GM12878 (cell line): Measurements from ENCODE around the gene REL.

Source experiments
- GABPA ChIP-seq: IDR thresholded peaks from 2 replicates; pipeline ENCODE4 v1.6.1; 2014; ENCODE audit warnings: antibody characterized with exemption, low read depth, mild to moderate bottlenecking, inconsistent platforms
- RELB ChIP-seq: fragments of 450-650 bp; IDR thresholded peaks from 2 replicates; pipeline ENCODE4 v1.6.1; 2017; ENCODE audit warnings: low read depth, mild to moderate bottlenecking, moderate library complexity
- SREBF1 ChIP-seq: IDR thresholded peaks from 2 replicates; pipeline ENCODE4 v1.6.1; 2012; ENCODE audit warnings: mild to moderate bottlenecking, low read length
- TAF1 ChIP-seq: IDR thresholded peaks from 2 replicates; pipeline ENCODE4 v1.6.1; 2011; ENCODE audit warnings: mild to moderate bottlenecking, low read depth, low read length, borderline replicate concordance
- ZNF274 ChIP-seq: IDR thresholded peaks from one replicate; pipeline ENCODE4 v1.8.0; 2011; ENCODE audit not compliant: insufficient read length, insufficient read depth

DNA sequence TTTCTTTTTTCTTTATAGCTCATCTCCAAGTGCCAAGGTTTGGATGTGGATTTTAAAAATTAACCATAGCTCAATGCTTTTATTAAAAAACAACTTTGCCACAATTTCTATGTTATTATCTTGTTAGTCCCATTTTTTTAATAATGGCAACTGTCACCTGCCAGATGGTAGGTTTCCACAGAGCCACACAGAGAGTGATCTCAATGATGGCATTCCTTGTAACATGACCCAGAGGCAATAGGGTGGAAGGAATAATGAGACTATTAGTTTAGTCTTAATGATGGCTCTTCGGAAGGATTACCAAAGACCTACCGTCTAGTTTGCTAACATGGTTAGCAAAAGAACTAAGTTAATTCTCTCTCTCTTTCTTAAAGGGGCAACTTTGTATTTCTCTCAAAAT, 64.0 kb downstream of the REL start:
- TF ChIP-seq RELB, result no peak
- no peak for TF ChIP-seq ZNF274
- TF ChIP-seq GABPA, result no peak
- TF ChIP-seq SREBF1, result no peak
- no peak for TF ChIP-seq TAF1
